Measurements from ENCODE around the gene KLK11.

The KLK11 gene

DNA sequence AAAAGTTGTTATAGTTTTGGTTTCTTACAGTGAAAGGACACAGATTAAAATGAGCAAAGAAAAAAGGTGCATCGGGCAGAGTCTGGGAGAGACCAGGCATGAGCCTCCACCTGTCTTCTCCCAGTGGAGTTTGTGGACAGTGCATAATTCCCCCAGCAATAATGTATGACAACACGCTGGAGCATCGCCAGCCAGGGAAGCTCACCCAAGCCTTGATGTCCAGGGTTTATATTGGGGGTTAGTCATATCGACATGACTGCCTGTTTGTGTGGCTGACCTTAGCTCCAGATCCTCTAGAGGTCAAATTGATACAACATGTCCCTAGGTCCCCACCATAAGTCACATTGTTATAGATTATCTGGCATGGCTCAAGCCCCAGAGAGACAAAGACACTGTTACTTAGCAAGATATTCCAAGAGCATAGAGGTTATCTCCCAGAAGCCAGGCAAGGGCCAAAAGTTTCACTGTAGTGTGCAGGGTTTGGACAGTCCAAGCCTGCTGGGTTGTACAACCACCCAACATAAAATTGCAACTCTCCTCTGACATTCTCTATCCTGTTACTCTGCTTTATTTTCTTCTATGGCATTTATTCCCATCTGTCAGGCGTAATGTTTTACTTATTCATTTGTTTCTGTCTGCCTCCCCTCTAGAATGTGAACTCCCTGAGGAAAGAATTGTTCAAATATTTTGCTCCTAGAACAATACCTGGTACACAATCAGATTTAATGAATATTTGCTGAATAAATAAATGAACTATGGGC lies 44.1 kb upstream of the KLK11 start:
- TF ChIP-seq ZC3H10 (CRISPR knock-in tag; IDR thresholded peaks at IDR 0.05) (no peak), TCF4 (CRISPR knock-in tag; IDR thresholded peaks at IDR 0.05; ENCODE audit: borderline replicate concordance) (no peak), PPARA (CRISPR knock-in tag; IDR thresholded peaks at IDR 0.05; ENCODE audit: borderline replicate concordance) (no peak), SNAI2 (CRISPR knock-in tag; IDR thresholded peaks at IDR 0.05) (no peak), CREB5 (CRISPR knock-in tag; IDR thresholded peaks at IDR 0.05; ENCODE audit: low read depth) (no peak)
- ATAC-seq: no peak

GRCh38 chr19:51066393-51067186 lies 40.2 kb upstream of the KLK11 start:
- ATAC-seq: no peak
- TF ChIP-seq ISL1 (CRISPR knock-in tag; IDR thresholded peaks at IDR 0.05) (no peak), OSR1 (CRISPR knock-in tag; IDR thresholded peaks at IDR 0.05) (no peak), CREB5 (CRISPR knock-in tag; IDR thresholded peaks at IDR 0.05; ENCODE audit: low read depth) (no peak), ZNF8 (CRISPR knock-in tag; IDR thresholded peaks at IDR 0.05) (no peak), BACH2 (CRISPR knock-in tag; IDR thresholded peaks at IDR 0.05; ENCODE audit: borderline replicate concordance) (no peak), ESRRG (CRISPR knock-in tag; IDR thresholded peaks at IDR 0.05) (no peak), TOX (CRISPR knock-in tag; IDR thresholded peaks at IDR 0.05; ENCODE audit: borderline replicate concordance) (no peak)

DNA sequence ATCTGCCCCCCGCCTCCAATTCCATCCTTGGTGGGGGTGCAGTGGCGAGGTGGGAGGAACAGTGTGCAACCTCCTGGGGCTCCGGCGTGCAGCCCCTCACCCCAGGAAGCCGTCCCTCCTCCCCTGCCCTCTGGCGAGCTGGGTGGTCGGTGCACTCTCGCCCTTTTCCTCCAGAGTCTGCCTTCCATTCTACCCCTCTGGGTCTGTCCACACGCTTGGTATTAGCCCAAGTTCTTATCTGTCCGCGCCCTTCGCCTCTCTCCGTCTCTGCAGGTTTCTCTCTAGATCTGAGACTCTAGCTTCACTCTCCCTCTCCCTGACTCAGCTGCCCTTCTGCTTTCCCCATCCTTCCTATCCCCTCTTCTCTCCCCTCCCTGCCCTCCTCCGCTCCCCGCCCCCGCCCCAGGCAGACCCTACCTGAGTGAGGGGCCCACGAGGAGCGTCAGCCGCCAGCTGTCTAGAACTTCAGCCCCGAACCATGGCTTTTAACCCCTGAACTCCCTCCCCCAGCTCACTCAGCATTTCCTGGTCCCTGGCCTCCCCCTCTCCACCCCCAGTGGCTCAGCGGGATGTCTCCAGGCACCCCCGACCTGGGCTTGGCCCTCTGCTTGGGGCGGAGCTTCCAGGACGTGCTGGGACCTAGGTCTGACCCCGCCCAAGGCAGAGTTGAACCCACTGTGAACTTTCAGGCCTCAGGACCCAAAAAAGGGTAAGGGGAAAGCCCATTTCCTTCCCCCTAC lies 39.0 kb upstream of the KLK11 start:
- TF ChIP-seq TOX (CRISPR knock-in tag; IDR thresholded peaks at IDR 0.05; ENCODE audit: borderline replicate concordance) (no peak), ZC3H10 (CRISPR knock-in tag; IDR thresholded peaks at IDR 0.05) (no peak), ZNF565 (CRISPR knock-in tag; conservative IDR thresholded peaks at IDR 0.05; ENCODE audit: low read depth) (no peak), ARNTL (CRISPR knock-in tag; IDR thresholded peaks at IDR 0.05; ENCODE audit: borderline replicate concordance, low read depth) (no peak), PPARA (CRISPR knock-in tag; IDR thresholded peaks at IDR 0.05; ENCODE audit: borderline replicate concordance) (no peak), ZNF8 (CRISPR knock-in tag; IDR thresholded peaks at IDR 0.05) (no peak), ZFP3 (CRISPR knock-in tag; IDR thresholded peaks at IDR 0.05) (no peak), ESRRG (CRISPR knock-in tag; IDR thresholded peaks at IDR 0.05) (no peak), CREB5 (CRISPR knock-in tag; IDR thresholded peaks at IDR 0.05; ENCODE audit: low read depth) (no peak), OSR1 (CRISPR knock-in tag; IDR thresholded peaks at IDR 0.05) (no peak)
- TF ChIP-seq, protein P1, sequence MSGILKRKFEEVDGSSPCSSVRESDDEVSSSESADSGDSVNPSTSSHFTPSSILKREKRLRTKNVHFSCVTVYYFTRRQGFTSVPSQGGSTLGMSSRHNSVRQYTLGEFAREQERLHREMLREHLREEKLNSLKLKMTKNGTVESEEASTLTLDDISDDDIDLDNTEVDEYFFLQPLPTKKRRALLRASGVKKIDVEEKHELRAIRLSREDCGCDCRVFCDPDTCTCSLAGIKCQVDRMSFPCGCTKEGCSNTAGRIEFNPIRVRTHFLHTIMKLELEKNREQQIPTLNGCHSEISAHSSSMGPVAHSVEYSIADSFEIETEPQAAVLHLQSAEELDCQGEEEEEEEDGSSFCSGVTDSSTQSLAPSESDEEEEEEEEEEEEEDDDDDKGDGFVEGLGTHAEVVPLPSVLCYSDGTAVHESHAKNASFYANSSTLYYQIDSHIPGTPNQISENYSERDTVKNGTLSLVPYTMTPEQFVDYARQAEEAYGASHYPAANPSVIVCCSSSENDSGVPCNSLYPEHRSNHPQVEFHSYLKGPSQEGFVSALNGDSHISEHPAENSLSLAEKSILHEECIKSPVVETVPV (CRISPR knock-in tag; IDR thresholded peaks at IDR 0.05): no peak
- ATAC-seq: no peak

- ATAC-seq: no peak
- TF ChIP-seq CREB5 (CRISPR knock-in tag; IDR thresholded peaks at IDR 0.05; ENCODE audit: low read depth): no peak
- TF ChIP-seq RARB (CRISPR knock-in tag; IDR thresholded peaks at IDR 0.05): no peak
- TF ChIP-seq, protein P2, sequence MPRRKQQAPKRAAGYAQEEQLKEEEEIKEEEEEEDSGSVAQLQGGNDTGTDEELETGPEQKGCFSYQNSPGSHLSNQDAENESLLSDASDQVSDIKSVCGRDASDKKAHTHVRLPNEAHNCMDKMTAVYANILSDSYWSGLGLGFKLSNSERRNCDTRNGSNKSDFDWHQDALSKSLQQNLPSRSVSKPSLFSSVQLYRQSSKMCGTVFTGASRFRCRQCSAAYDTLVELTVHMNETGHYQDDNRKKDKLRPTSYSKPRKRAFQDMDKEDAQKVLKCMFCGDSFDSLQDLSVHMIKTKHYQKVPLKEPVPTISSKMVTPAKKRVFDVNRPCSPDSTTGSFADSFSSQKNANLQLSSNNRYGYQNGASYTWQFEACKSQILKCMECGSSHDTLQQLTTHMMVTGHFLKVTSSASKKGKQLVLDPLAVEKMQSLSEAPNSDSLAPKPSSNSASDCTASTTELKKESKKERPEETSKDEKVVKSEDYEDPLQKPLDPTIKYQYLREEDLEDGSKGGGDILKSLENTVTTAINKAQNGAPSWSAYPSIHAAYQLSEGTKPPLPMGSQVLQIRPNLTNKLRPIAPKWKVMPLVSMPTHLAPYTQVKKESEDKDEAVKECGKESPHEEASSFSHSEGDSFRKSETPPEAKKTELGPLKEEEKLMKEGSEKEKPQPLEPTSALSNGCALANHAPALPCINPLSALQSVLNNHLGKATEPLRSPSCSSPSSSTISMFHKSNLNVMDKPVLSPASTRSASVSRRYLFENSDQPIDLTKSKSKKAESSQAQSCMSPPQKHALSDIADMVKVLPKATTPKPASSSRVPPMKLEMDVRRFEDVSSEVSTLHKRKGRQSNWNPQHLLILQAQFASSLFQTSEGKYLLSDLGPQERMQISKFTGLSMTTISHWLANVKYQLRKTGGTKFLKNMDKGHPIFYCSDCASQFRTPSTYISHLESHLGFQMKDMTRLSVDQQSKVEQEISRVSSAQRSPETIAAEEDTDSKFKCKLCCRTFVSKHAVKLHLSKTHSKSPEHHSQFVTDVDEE (CRISPR knock-in tag; IDR thresholded peaks at IDR 0.05): no peak
- TF ChIP-seq TCF4 (CRISPR knock-in tag; IDR thresholded peaks at IDR 0.05; ENCODE audit: borderline replicate concordance): no peak
- TF ChIP-seq, protein P1 (CRISPR knock-in tag; IDR thresholded peaks at IDR 0.05): no peak
- no peak for TF ChIP-seq ARNTL (CRISPR knock-in tag; IDR thresholded peaks at IDR 0.05; ENCODE audit: borderline replicate concordance, low read depth)
- no peak for TF ChIP-seq PPARA (CRISPR knock-in tag; IDR thresholded peaks at IDR 0.05; ENCODE audit: borderline replicate concordance)
Observed at GRCh38 chr19:51064534-51065220, 38.3 kb upstream of the KLK11 start, which contains the start of gene KLK13. Gene KLK13 (minus strand): TSS chr19:51065092. CDS start chr19:51065067, 25 bp downstream.
